ENCODE results near the gene FAM229B.

FAM229B gene

DNA sequence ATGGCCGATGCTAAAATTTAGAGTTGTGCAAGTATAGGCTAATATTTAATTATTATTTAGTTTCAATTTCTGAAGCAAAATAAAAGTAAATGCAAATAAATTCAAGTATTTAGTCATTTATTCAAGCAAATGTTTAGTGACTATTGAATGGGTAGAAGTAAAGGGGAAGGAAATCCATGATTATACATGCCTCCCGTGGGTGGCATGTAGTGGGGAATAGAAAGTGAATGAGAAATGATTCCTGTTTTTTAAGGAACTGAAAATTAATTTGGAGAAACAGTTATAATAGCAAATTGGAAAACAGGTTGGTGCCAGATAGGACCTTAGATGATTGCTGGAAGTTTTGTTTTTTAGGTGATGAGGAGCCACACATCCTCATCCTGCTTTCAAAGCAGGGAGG lies 35.4 kb downstream of the FAM229B start:
- no peak for DNase-seq (ENCODE audit: extremely low read depth, low read depth)
- TF ChIP-seq, protein P1, sequence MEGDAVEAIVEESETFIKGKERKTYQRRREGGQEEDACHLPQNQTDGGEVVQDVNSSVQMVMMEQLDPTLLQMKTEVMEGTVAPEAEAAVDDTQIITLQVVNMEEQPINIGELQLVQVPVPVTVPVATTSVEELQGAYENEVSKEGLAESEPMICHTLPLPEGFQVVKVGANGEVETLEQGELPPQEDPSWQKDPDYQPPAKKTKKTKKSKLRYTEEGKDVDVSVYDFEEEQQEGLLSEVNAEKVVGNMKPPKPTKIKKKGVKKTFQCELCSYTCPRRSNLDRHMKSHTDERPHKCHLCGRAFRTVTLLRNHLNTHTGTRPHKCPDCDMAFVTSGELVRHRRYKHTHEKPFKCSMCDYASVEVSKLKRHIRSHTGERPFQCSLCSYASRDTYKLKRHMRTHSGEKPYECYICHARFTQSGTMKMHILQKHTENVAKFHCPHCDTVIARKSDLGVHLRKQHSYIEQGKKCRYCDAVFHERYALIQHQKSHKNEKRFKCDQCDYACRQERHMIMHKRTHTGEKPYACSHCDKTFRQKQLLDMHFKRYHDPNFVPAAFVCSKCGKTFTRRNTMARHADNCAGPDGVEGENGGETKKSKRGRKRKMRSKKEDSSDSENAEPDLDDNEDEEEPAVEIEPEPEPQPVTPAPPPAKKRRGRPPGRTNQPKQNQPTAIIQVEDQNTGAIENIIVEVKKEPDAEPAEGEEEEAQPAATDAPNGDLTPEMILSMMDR (IDR thresholded peaks at IDR 0.05; ENCODE audit: low read depth, low read length), result no peak

DNA sequence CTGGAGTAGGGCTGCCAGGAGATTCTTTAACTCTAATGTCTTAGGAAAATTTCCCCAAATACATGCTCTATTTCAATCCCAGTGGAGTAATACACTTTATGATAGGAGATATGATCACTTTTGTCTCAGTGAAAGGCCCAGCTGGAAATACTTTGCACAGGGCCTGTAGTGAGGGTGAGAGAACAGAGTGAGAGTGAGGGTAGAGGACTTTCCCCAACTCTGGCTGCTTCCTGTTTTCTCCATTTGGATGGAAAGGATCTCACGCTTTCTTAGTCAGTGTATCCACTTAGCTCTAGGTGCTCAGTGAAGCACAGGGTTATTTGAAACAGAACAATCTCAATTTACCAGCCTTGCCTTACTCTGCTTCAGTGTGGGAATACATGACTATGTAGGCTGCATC lies 36.6 kb downstream of the FAM229B start:
- TF ChIP-seq, protein P1 (IDR thresholded peaks at IDR 0.05; ENCODE audit: low read depth, low read length), result no peak
- no peak for DNase-seq (ENCODE audit: extremely low read depth, low read depth)

DNA sequence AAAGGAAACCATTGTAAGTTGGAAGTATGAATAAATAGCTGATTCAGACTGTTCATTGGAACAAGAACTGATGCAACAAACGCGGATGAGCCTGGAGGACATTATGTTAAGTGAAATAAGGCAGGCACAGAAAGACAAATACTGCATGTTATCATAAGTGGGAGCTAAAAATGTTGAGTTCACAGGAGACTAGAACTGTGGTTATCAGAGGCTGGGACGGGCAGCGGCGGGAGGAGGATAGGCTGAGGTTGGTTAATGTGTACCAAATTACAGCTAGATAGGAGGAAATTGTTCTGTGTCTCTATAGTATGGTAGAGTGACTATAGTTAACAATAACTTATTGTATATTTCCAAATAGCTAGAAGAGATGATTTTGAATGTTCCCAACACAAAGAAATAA lies 40.8 kb downstream of the FAM229B start:
- TF ChIP-seq, protein P1 (IDR thresholded peaks at IDR 0.05; ENCODE audit: low read depth, low read length), result no peak
- no peak for DNase-seq (ENCODE audit: extremely low read depth, low read depth)

DNA sequence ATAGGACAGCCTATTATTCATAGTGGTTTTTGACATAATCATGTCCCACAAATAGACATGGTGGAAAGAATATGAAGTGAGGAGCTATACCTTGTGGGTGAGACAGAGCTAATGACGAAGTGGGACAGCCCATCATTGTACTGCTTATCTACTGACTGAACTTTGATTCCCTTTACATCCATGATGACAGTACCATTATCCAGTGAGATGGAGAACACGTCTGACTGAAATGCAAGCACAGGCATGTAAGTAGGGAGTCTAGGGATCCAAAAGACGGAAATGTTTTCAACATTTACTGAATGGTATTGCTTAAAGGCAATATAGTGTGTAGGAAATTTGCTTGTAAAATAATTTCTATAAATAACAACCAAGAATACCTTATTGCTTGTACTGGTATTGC lies 43.5 kb downstream of the FAM229B start:
- no peak for DNase-seq (ENCODE audit: extremely low read depth, low read depth)
- TF ChIP-seq, protein P1 (IDR thresholded peaks at IDR 0.05; ENCODE audit: low read depth, low read length), result no peak

DNA sequence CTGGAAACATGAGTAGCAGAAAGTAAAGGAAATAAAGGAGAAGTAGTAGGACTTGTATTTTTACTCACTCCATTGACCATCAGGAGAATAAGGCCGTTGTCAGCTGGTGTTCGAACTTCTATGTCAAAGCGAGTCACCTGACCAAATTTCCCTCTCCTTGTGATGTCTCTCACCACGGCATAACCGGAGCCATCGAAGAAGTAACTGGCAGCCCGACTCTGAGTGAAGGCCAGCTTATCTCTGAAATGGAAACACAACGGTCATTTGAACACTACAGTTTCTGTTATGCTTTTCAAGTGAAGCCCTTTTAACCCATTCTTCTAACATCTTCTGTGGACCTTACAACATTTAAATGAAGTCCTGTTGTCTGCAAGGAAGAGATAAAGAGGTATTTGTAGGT lies 51.7 kb downstream of the FAM229B start:
- no peak for DNase-seq (ENCODE audit: extremely low read depth, low read depth)
- TF ChIP-seq, protein P1 (IDR thresholded peaks at IDR 0.05; ENCODE audit: low read depth, low read length), result no peak

DNA sequence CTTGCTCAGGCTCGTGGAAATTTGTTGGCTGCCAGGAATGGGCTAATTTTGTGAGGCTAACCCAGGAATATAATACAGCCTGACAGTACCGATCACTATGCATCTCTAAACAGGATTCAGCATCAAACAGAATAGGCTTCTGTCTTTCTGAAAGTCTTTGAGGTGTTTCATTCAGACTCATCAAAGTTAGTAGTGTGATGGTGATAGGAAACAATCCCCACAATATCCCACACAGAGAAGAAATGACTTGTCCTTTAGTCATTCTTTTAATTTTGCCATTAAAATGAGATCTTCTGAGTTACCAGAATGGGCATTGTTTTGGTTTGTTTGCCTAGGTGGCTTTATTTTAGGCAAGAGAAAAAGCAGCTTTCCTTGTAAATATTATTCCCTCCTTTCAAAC lies 54.3 kb downstream of the FAM229B start:
- TF ChIP-seq, protein P1 (IDR thresholded peaks at IDR 0.05; ENCODE audit: low read depth, low read length), result no peak
- DNase-seq (ENCODE audit: extremely low read depth, low read depth), result no peak

DNA sequence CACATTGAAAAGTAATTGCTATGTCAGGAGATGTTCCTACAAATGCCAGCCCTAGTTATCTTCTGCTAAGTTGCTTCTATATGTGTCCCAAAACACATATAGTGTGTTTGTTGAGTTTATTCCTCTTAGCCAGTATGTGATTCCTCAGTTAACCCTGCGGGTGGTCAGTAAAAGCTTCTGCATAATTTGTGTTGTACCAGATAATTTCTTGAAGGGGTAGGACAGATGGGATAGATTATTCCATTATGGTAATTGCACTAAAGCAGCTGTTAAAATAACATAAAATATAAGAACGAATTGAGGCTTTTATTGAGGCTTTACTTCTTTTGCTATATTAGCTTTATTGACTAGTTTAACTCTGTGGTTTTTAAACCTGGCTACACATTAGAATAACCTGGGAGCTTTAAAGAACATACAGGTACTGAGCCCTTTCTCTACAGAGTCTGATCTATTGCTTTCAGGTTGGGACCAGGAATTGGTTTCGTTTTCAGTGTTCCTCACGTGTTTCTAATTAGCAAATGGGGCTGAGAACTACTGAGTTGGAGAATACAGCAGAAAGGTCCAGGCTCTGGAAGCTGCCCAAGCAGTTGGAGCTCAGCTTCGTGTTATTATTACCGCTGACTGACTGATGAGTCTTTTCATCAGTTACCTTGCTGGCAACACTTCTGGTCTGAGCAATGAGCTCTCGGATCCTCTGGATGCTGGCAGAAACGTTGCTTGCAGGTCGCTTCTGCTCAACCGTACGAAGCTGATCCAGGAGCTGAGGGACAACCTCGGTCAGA lies 56.9 kb downstream of the FAM229B start:
- TF ChIP-seq, protein P1 (IDR thresholded peaks at IDR 0.05; ENCODE audit: low read depth, low read length), result no peak
- DNase-seq (ENCODE audit: extremely low read depth, low read depth), result peak; percentile 65

Measured in AG09319 (cell line).